Stimulated activated CD8-positive, alpha-beta memory T cell treated with anti-CD3 and anti-CD28 coated beads, Interleukin-4, amount 100 ng/mL, for 4 hours (primary cell): ENCODE data around the gene FBLIM1.

Source experiments
- DNase-seq, 2 donors: peaks; one replicate each; pipeline ENCODE4 v3.0.0-alpha.2; 2020; ENCODE audit warnings: low read depth in 2 of 2, low spot score in 1 of 2

Gene FBLIM1

GRCh38 chr1:15730936-15731335 is 27.7 kb upstream of the FBLIM1 start:
- DNase-seq: no peak

- no peak for DNase-seq
Measured at GRCh38 chr1:15731735-15732685, 26.6 kb upstream of the FBLIM1 start.

- no peak for DNase-seq
Measured at GRCh38 chr1:15732686-15733081, 25.9 kb upstream of the FBLIM1 start.

- no peak for DNase-seq
Measured at GRCh38 chr1:15733218-15733725, 25.3 kb upstream of the FBLIM1 start.

GRCh38 chr1:15733726-15734226 is 24.8 kb upstream of the FBLIM1 start:
- DNase-seq: no peak

GRCh38 chr1:15734296-15734695 is 24.3 kb upstream of the FBLIM1 start:
- DNase-seq: no peak

GRCh38 chr1:15734901-15735300 is 23.7 kb upstream of the FBLIM1 start:
- DNase-seq: no peak

- no peak for DNase-seq
Measured at GRCh38 chr1:15735304-15736037, 23.1 kb upstream of the FBLIM1 start.

GRCh38 chr1:15736038-15736891 is 22.3 kb upstream of the FBLIM1 start, which contains the start of gene SLC25A34:
TSS of gene SLC25A34 (plus strand) at chr1:15736258. CDS start at chr1:15736486, 228 bp downstream.
- DNase-seq: no peak

- no peak for DNase-seq
Measured at GRCh38 chr1:15736892-15737261, 21.7 kb upstream of the FBLIM1 start.

GRCh38 chr1:15737324-15738319 is 21.0 kb upstream of the FBLIM1 start:
- no peak for DNase-seq

GRCh38 chr1:15738416-15739113 is 20.0 kb upstream of the FBLIM1 start:
- DNase-seq: no peak

GRCh38 chr1:15739259-15739658 is 19.3 kb upstream of the FBLIM1 start:
- no peak for DNase-seq

GRCh38 chr1:15739745-15740144 is 18.9 kb upstream of the FBLIM1 start:
- DNase-seq: no peak

GRCh38 chr1:15740924-15741850 is 17.4 kb upstream of the FBLIM1 start:
- peak; percentile 13 to 22 for DNase-seq

GRCh38 chr1:15742339-15742801 is 16.2 kb upstream of the FBLIM1 start, which contains the start of gene TMEM82:
TSS of gene TMEM82 (plus strand) at chr1:15742499. CDS start at chr1:15742560, 61 bp downstream.
- DNase-seq: no peak

- DNase-seq: no peak
Measured at GRCh38 chr1:15744122-15744679, 14.4 kb upstream of the FBLIM1 start.
